DOHH2 (cell line): Measurements from ENCODE around the gene MYB.

Experiments
- H3F3A ChIP-seq: fragments of 200-600 bp; sonication (generic), shearing (Covaris generic); 2 replicates; pipeline ENCODE4 v1.6.0; 2016; ENCODE audit warnings: antibody characterized with exemption, mild to moderate bottlenecking; ENCODE audit not compliant: control insufficient read depth, insufficient read depth
- H3K27ac ChIP-seq: fragments of 200-600 bp; sonication (generic); 2 replicates; pipeline ENCODE4 v1.5.1; 2014; ENCODE audit warnings: low read depth, mild to moderate bottlenecking, low read length, moderate library complexity
- H3K27me3 ChIP-seq: fragments of 200-600 bp; sonication (generic); 2 replicates; pipeline ENCODE4 v1.6.1; 2014; ENCODE audit warnings: mild to moderate bottlenecking, low read length, mixed read lengths; ENCODE audit not compliant: control insufficient read depth
- H3K36me3 ChIP-seq: fragments of 200-600 bp; sonication (generic); 2 replicates; pipeline ENCODE4 v1.6.1; 2014; ENCODE audit warnings: mild to moderate bottlenecking, low read length, moderate library complexity, mixed read lengths; ENCODE audit not compliant: control insufficient read depth
- H3K4me1 ChIP-seq: fragments of 200-600 bp; sonication (generic); 2 replicates; pipeline ENCODE4 v1.6.1; 2014; ENCODE audit warnings: mild to moderate bottlenecking, low read length, mixed read lengths; ENCODE audit not compliant: control insufficient read depth
- H3K4me2 ChIP-seq: fragments of 200-600 bp; sonication (generic); 2 replicates; pipeline ENCODE4 v1.6.0; 2014; ENCODE audit warnings: mild to moderate bottlenecking, low read length, moderate library complexity
- H3K4me3 ChIP-seq: fragments of 200-600 bp; sonication (generic); 2 replicates; pipeline ENCODE4 v1.5.1; 2014; ENCODE audit warnings: mild to moderate bottlenecking, low read length, mixed read lengths
- H3K79me2 ChIP-seq: fragments of 200-600 bp; sonication (generic); 2 replicates; pipeline ENCODE4 v1.6.1; 2014; ENCODE audit warnings: mild to moderate bottlenecking, low read length, mixed read lengths; ENCODE audit not compliant: control insufficient read depth
- H3K9me2 ChIP-seq: fragments of 200-600 bp; sonication (generic); replicated peaks from 2 replicates; pipeline ENCODE4 v1.6.1; 2014; ENCODE audit warnings: mild to moderate bottlenecking, low read length, mixed read lengths; ENCODE audit not compliant: control insufficient read depth
- H3K9me3 ChIP-seq: fragments of 200-600 bp; sonication (generic); 2 replicates; pipeline ENCODE4 v1.6.1; 2014; ENCODE audit warnings: antibody characterized with exemption, low read length, mixed read lengths; ENCODE audit not compliant: control insufficient read depth, insufficient read depth
- H4K20me1 ChIP-seq: fragments of 200-600 bp; sonication (generic); 2 replicates; pipeline ENCODE4 v1.6.0; 2014; ENCODE audit warnings: low read depth, mild to moderate bottlenecking, antibody characterized with exemption, low read length, moderate library complexity; ENCODE audit not compliant: control insufficient read depth, insufficient read depth
- EZH2phosphoT487 ChIP-seq: fragments of 200-600 bp; sonication (generic); IDR thresholded peaks from 2 replicates; pipeline ENCODE4 v1.6.1; 2017; ENCODE audit warnings: borderline replicate concordance, mild to moderate bottlenecking, antibody characterized with exemption, low read length, moderate library complexity, mixed read lengths
- TF ChIP-seq, protein P1 (sequence below): fragments of 200-600 bp; sonication (generic); IDR thresholded peaks from one replicate; pipeline ENCODE4 v1.5.1; 2014; ENCODE audit warnings: antibody characterized with exemption, mild to moderate bottlenecking, low read depth, low read length; ENCODE audit not compliant: poor library complexity, severe bottlenecking

The MYB gene

DNA sequence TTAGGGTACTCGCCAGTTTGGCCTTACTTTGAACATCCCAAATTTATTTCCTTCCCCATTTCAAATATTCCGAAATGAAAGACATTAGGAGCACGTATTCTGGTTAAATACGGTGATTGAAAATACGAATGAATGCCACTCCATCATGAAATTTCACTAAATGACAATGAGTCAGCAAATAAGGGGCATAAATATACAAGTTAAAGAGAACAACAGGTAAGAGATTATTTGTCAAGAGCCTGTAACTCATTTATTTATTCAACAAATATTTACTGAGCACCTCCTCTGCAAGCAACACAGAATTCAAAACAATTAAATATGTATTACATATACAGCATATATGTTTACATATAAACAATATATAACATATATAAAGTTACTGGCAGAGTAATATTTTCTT is 44.8 kb downstream of the MYB start:
- no peaks in the 10 kb centered on the region for H3K36me3 ChIP-seq

DNA sequence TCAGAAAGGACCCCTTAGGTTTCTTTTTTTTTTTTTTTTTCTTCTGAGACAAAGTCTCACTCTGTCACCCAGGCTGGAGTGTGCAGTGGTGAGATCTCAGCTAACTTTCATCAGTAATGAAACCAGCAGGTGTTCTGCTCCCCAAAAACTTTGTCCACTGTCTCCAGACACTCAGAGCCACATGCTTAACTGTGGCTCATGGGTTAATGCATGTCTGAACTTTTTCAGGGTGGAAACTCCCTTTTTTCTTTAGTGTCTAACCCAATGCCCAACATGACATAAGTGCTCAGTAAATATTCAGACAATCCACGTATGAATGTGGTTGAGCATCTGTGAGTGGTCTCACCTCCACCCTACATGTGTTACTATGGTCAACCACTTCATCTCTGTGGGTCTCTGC is 45.4 kb downstream of the MYB start:
- Histone ChIP-seq H3K9me3 (no peaks in the 10 kb centered on the region), H3K4me3 (no peak overlapping the region), H3K4me2 (no peak overlapping the region), H3K27ac (no peak overlapping the region), H3K36me3 (no peaks in the 10 kb centered on the region), H3K9me2 (no peaks in the 10 kb centered on the region), H3K79me2 (no peaks in the 10 kb centered on the region), H4K20me1 (no peaks in the 10 kb centered on the region), H3K27me3 (no peaks in the 10 kb centered on the region), H3K4me1 (no peaks in the 10 kb centered on the region), H3F3A (no peaks in the 10 kb centered on the region)
- TF ChIP-seq EZH2phosphoT487 = no peak
- TF ChIP-seq, protein P1, sequence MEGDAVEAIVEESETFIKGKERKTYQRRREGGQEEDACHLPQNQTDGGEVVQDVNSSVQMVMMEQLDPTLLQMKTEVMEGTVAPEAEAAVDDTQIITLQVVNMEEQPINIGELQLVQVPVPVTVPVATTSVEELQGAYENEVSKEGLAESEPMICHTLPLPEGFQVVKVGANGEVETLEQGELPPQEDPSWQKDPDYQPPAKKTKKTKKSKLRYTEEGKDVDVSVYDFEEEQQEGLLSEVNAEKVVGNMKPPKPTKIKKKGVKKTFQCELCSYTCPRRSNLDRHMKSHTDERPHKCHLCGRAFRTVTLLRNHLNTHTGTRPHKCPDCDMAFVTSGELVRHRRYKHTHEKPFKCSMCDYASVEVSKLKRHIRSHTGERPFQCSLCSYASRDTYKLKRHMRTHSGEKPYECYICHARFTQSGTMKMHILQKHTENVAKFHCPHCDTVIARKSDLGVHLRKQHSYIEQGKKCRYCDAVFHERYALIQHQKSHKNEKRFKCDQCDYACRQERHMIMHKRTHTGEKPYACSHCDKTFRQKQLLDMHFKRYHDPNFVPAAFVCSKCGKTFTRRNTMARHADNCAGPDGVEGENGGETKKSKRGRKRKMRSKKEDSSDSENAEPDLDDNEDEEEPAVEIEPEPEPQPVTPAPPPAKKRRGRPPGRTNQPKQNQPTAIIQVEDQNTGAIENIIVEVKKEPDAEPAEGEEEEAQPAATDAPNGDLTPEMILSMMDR = no peak

More for the DNA sequence above, 44.8 kb downstream of the MYB start:
- H3K4me1 ChIP-seq = no peaks in the 10 kb centered on the region
- no peaks in the 10 kb centered on the region for H3K9me3 ChIP-seq
- no peaks in the 10 kb centered on the region for H4K20me1 ChIP-seq
- H3F3A ChIP-seq = no peaks in the 10 kb centered on the region
- no peak overlapping the region for H3K4me3 ChIP-seq
- H3K27me3 ChIP-seq = no peaks in the 10 kb centered on the region
- TF ChIP-seq, protein P1 = no peak
- no peak for TF ChIP-seq EZH2phosphoT487
- no peak overlapping the region for H3K27ac ChIP-seq
- H3K9me2 ChIP-seq = no peaks in the 10 kb centered on the region
- no peak overlapping the region for H3K4me2 ChIP-seq
- H3K79me2 ChIP-seq = no peaks in the 10 kb centered on the region

DNA sequence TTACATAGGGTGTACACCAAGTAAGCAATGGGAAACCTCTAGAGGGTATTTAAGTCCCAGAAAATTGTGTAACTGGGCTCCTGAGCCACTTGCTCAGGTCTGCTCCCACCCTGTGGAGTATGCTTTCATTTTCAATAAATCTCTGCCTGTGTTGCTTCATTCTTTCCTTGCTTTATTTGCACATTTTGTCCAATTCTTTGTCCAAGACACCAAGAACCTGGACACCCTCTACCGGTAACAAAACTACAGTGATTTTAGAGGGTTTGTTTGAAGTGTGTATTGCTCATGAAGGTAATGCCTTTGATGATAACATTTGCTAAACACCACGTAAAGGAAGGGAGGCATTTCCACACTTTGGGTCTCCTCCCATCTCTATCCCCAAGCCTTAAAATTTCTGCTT is 46.2 kb downstream of the MYB start:
- Histone ChIP-seq H3K4me1 (no peaks in the 10 kb centered on the region), H3K27ac (no peak overlapping the region), H3K27me3 (no peaks in the 10 kb centered on the region), H4K20me1 (no peaks in the 10 kb centered on the region), H3K9me2 (no peaks in the 10 kb centered on the region), H3K36me3 (no peaks in the 10 kb centered on the region), H3K4me3 (no peak overlapping the region), H3F3A (no peaks in the 10 kb centered on the region), H3K9me3 (no peaks in the 10 kb centered on the region), H3K79me2 (no peaks in the 10 kb centered on the region), H3K4me2 (no peak overlapping the region)
- no peak for TF ChIP-seq EZH2phosphoT487
- TF ChIP-seq, protein P1 = no peak

DNA sequence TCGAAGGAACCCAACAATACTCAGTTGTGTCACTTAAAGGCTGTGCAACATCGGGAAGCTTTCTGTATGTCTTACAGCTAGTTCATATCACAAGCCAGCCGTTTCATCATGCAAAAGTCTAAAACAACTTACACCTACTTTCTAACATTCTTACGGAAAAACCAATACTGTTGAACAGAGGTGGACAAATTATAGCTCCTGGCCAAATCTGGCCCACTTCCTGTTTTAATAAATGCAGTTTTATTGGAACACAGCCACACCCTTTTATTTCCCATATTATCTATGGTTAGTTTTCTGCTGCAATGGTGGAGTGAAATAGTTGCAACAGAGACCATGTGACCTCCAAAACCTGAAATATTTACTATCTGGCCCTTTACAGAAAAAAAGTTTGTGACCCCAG is 46.6 kb downstream of the MYB start:
- H3K36me3 ChIP-seq = no peaks in the 10 kb centered on the region

More for the DNA sequence above, 46.6 kb downstream of the MYB start:
- Histone ChIP-seq H3K9me2 (no peaks in the 10 kb centered on the region), H3K9me3 (no peaks in the 10 kb centered on the region), H3K4me1 (no peaks in the 10 kb centered on the region), H3K79me2 (no peaks in the 10 kb centered on the region), H3K4me3 (no peak overlapping the region), H3K27ac (no peak overlapping the region), H3K4me2 (no peak overlapping the region), H4K20me1 (no peaks in the 10 kb centered on the region), H3F3A (no peaks in the 10 kb centered on the region), H3K27me3 (no peaks in the 10 kb centered on the region)
- TF ChIP-seq EZH2phosphoT487 = no peak
- TF ChIP-seq, protein P1 = no peak
